IPS DF 6.9 (cell line): ENCODE results near the gene FLOT2.

ENCODE experiments used
- DNase-seq: peaks from one replicate; pipeline ENCODE4 v3.0.0-alpha.2; 2013; ENCODE audit warnings: low read depth, low spot score
- H3K27ac ChIP-seq: one replicate; pipeline ENCODE4 v1.5.1; 2013; ENCODE audit warnings: low read length, control low read depth
- H3K27me3 ChIP-seq: 2 replicates; pipeline ENCODE4 v1.6.1; 2013; ENCODE audit warnings: mild to moderate bottlenecking, low read length; ENCODE audit not compliant: control insufficient read depth, insufficient read depth
- H3K36me3 ChIP-seq: 2 replicates; pipeline ENCODE4 v1.6.1; 2013; ENCODE audit warnings: low read length; ENCODE audit not compliant: control insufficient read depth, insufficient read depth
- H3K4me1 ChIP-seq: 2 replicates; pipeline ENCODE4 v1.6.1; 2013; ENCODE audit warnings: low read length; ENCODE audit not compliant: control insufficient read depth, insufficient read depth
- H3K4me3 ChIP-seq: 2 replicates; pipeline ENCODE4 v1.5.1; 2013; ENCODE audit warnings: mild to moderate bottlenecking, low read length
- H3K9me3 ChIP-seq: 2 replicates; pipeline ENCODE4 v1.6.1; 2013; ENCODE audit warnings: low read length, inconsistent platforms; ENCODE audit not compliant: control insufficient read depth, insufficient read depth
- WGBS: extraction: QIAGEN DNeasy Blood & Tissue Kit; methylation state at CpG from one replicate; pipeline ENCODE4 v1.1.7; 2013; ENCODE audit warnings: mixed read lengths, missing lambda C conversion rate; ENCODE audit not compliant: insufficient read length, insufficient coverage; 5-methylcytosine and 5-hydroxymethylcytosine counted together

Gene FLOT2

DNA sequence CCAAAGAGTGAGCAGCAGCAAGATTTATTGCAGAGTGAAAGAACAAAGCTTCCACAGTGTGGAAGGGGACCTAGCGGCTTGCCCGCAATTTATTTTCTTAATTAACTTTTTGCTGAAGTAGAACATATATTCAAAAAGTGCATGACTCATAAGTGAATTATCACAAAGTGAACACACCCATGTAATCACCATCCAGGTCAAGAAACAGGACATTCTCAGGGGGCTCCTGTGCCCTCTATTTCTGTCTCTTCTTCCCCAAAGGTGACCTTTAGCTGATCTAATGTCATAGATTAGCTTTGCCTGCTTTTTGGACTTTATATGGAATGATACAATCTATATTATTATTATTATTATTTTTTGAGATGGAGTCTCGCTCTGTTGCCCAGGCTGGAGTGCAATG is 22.8 kb downstream of the FLOT2 start:
- WGBS, result no CpG with 5 or more reads among the region's 3 CpGs
- Histone ChIP-seq H3K36me3 (no peaks in the 10 kb centered on the region; the same call in 1 of the 2 replicates), H3K9me3 (no peaks in the 10 kb centered on the region), H3K4me3 (no peak overlapping the region), H3K4me1 (no peaks in the 10 kb centered on the region; the same call in 1 of the 2 replicates), H3K27ac (no peak overlapping the region), H3K27me3 (no peaks in the 10 kb centered on the region)
- no peak for DNase-seq

DNA sequence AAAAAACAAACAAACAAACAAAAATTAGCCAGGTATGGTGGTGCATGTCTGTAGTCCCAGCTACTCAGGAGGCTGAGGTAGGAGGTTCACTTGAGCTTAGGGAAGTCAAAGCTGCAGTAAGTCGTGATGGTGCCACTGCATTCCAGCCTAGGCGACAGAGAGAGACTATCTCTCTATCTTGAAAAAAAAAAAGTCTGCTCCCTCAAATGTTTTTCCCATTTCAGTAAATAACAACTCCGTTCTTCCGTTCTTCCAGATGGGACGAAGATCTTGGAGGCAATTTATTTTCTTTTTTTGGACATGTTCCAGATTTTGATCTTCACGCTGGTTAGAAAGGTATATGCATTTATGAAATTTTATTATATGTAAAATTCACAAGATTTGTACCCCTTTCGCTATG is 23.7 kb downstream of the FLOT2 start:
- Histone ChIP-seq H3K4me3 (no peak overlapping the region), H3K4me1 (no peaks in the 10 kb centered on the region; the same call in 1 of the 2 replicates), H3K27me3 (no peaks in the 10 kb centered on the region), H3K27ac (no peak overlapping the region), H3K36me3 (no peaks in the 10 kb centered on the region), H3K9me3 (no peaks in the 10 kb centered on the region)
- WGBS, result no CpG with 5 or more reads among the region's 7 CpGs
- DNase-seq, result no peak

DNA sequence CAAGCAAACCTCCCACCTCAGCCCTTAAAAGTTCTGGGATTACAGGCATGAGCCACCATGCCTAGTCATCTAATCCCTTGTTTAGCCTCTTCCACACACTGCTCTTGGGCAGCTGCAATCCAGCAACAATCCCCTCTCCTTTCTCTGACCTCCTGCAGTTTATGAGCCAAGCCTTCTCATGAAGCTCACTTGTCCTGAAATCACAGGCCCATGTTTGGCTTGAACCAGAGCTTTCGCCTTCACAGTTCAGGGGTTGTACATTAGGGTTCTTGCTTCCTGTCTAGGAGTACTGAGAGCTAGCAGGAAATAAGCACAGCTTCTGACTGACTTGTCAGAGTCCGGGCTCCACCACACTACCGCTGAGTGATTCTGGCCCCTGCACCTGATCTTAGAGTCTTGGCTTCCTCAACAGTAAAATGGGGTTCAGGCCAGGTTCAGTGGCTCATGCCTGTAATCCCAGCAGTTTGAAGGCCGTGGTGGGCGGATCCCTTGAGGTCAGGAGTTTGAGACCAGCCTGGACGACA is 26.4 kb downstream of the FLOT2 start:
- no peak for DNase-seq
- Histone ChIP-seq H3K27me3 (no peaks in the 10 kb centered on the region), H3K4me1 (no peaks in the 10 kb centered on the region; the same call in 1 of the 2 replicates), H3K27ac (no peak overlapping the region), H3K9me3 (no peaks in the 10 kb centered on the region), H3K36me3 (no peaks in the 10 kb centered on the region), H3K4me3 (no peak overlapping the region)
- no CpG with 5 or more reads among the region's 6 CpGs for WGBS

DNA sequence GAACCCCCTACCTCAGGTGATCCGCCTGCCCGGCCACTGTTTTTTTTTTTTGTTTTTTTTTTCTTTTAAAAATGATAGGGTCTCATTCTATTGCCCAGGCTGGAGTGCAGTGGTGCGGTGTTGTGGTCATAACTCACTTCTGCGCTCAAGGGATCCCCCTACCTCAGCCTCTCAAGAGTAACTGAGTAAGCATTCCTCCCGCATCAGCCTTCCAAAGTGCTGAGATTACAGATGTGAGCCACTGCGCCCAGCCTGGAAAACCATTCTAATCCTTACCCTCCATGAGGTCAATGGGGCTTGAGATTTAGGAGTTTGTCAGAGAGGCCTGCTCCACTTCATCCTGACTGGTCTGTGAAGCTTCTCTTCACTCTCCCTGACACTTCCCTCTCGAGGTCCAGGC is 30.3 kb downstream of the FLOT2 start:
- H3K4me1 ChIP-seq, result no peaks in the 10 kb centered on the region
- no peaks in the 10 kb centered on the region for H3K9me3 ChIP-seq
- H3K4me3 ChIP-seq, result no peak overlapping the region
- H3K27ac ChIP-seq, result no peak overlapping the region
- no CpG with 5 or more reads among the region's 7 CpGs for WGBS
- no peaks in the 10 kb centered on the region for H3K27me3 ChIP-seq
- DNase-seq, result no peak
- H3K36me3 ChIP-seq, result no peaks in the 10 kb centered on the region

DNA sequence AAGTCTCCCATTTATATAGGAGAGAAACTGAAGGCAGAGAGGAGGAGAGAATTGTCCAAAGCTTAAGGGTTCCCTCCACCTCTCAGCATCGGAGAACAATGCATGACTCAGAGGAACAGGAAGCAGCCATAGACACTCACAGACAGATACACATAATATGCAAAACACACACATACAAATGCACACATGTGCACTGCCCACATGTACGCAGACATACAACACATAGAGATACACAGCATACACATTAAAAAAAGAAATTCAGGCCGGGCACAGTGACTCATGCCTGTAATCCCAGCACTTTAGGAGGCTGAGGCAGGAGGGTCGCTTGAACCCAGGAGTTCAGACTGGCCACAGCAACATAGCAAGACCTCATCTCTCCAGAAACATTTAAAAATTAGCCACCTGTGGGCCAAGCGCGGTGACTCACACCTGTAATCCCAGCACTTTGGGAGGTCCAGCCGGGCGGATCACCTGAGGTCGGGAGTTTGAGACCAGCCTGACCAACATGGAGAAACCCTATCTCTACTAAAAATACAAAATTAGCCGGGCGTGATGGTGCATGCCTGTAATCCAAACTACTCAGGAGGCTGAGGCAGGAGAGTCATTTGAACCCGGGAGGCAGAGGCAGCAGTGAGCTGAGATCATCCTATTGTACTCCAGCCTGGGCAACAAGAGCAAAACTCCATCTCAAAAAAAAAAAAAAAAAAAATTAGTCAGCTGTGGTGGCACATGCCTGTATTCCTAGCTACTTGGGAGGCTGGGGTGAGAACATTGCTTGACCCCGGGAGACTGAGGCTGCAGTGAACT is 31.4 kb downstream of the FLOT2 start:
- Histone ChIP-seq H3K36me3 (no peaks in the 10 kb centered on the region), H3K9me3 (no peaks in the 10 kb centered on the region), H3K27ac (no peak overlapping the region), H3K4me3 (no peak overlapping the region), H3K4me1 (no peaks in the 10 kb centered on the region), H3K27me3 (no peaks in the 10 kb centered on the region)
- no peak for DNase-seq
- whole genome bisulfite sequencing, result no CpG with 5 or more reads among the region's 13 CpGs

DNA sequence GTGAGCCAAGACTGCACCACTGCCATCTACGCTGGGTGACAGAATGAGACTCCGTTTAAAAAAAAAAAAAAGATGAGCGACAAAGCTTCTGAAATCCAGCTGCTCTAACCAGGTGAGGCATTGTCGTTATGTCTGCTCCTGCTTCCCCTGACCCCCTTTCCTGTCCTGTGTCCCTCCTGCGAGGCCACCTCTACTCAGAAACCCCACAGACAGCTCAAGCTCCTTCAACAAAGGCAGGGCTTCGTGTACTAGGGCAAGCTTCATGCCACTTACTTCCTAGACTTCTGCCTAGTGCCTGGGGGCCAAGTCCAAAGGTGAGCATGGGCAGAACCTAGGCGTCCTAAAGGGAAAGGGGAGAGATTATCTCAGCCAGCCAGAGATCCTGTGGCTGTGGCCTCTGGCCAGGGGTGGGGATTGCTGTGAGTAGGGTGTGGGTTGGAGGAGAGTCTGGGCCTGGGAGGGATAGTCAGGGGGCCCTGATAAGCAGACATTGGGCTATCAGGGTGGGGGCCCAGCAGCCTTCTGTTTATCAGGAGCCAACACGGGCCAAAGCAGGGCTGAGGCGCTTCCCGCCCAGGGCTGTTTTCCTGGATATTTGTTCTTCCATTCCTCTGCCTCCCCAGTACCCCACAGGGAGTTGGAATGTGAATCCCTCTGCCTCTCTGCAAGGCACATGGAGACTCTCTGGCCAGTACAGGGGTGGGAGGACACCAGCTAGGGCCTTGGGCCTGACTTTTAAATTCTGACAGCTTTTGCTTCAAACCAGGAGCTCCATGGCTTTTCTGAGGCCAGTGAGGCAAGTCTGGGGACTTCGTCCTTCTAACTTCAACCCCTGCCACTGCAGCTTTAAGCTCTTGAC is 32.3 kb downstream of the FLOT2 start:
- Histone ChIP-seq H3K27me3 (no peaks in the 10 kb centered on the region), H3K36me3 (peaks cover 4% of the 10 kb centered on the region; the same call in 1 of the 2 replicates), H3K4me3 (no peak overlapping the region), H3K4me1 (no peaks in the 10 kb centered on the region), H3K27ac (no peak overlapping the region), H3K9me3 (no peaks in the 10 kb centered on the region)
- WGBS, result no CpG with 5 or more reads among the region's 11 CpGs
- no peak for DNase-seq

DNA sequence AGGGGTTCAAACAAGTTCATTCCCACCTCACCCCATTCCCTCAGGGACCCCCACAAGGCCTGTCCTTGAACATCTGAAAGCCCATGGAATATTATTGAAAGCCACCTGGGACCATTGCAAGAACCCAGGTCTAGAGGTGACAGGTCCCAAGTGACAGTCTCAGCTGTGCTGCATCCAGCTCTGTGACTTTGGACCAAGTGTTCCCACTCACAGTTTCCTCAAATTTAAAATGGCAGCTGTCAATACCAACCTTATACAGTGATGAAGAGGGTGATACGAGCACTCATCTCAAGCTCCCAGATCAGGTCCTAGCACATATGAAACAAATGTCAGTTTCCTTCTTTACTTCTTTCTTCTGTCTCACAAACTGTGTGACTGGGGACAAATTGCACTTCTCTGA is 33.6 kb downstream of the FLOT2 start:
- Histone ChIP-seq H3K4me1 (no peaks in the 10 kb centered on the region), H3K36me3 (peaks cover 6% of the 10 kb centered on the region; the same call in 1 of the 2 replicates), H3K4me3 (no peak overlapping the region), H3K27me3 (no peaks in the 10 kb centered on the region), H3K9me3 (no peaks in the 10 kb centered on the region), H3K27ac (no peak overlapping the region)
- DNase-seq, result no peak
- no CpG with 5 or more reads among the region's 1 CpG for WGBS

DNA sequence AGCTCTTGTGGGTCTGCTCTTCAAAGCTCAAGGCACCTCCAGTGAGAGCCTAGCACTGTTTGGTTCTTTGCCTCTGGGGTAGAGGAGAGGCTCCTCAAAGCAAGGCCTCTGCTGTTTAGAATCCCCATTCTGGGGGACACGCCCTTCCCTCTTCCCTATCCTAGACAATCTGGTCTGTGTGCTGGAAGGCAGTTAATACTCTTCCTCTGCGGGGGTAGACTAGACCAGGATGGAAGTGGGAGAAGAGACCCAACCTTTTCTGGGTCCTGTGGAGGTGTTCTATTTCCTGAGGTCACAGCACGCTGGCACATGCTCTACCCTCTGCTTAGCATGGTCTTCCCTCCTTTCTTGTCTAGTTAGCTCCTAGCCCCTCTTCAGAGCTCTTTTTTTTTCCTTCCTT is 35.0 kb downstream of the FLOT2 start:
- Histone ChIP-seq H3K4me3 (no peak overlapping the region), H3K36me3 (peaks cover 17% of the 10 kb centered on the region; the same call in 1 of the 2 replicates), H3K27me3 (no peaks in the 10 kb centered on the region), H3K27ac (no peak overlapping the region), H3K9me3 (no peaks in the 10 kb centered on the region), H3K4me1 (no peaks in the 10 kb centered on the region)
- WGBS, result no CpG with 5 or more reads among the region's 3 CpGs
- DNase-seq, result no peak

DNA sequence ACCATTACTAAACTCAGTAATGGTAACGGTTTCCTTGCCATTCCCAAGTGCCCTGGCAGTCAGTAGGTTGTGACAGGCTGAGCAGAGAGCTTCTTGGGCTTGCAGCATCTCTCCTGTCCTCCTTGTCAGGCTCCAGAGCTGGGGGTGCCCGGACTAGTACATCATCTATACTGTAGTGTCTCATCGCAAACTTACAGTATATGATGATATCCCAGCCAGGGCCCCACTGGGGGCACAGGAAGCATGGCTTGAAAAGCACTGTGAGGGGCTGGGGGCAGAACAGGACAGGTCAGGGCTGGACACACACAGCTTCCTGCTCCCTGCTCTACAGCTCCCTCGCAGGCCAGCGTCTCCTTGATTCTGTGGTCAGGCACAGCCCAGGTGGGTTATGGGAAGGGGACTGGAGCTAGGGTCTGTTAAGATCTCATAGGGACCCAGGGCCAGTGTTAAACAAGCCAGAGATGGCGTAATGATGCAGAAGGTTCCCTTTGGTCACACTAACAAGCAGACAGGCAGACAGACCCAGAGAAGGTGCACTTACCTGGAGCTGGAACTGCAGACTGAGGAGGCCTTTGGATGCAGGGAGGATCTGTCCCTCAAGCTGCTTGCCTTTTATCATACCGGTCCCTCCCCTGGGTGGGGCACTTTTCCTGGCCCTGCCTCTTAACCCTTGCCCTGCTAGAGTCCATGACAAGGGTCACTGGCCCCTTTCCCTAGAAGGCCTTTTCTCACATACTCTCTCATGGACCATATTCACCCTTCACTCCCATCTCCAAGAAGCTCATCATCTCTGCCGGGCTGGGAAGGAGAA is 35.9 kb downstream of the FLOT2 start:
- Histone ChIP-seq H3K27ac (no peak overlapping the region), H3K4me1 (no peaks in the 10 kb centered on the region), H3K36me3 (peaks cover 17% of the 10 kb centered on the region; the same call in 1 of the 2 replicates), H3K4me3 (no peak overlapping the region), H3K27me3 (no peaks in the 10 kb centered on the region), H3K9me3 (no peaks in the 10 kb centered on the region)
- DNase-seq, result no peak
- WGBS, result no CpG with 5 or more reads among the region's 8 CpGs

DNA sequence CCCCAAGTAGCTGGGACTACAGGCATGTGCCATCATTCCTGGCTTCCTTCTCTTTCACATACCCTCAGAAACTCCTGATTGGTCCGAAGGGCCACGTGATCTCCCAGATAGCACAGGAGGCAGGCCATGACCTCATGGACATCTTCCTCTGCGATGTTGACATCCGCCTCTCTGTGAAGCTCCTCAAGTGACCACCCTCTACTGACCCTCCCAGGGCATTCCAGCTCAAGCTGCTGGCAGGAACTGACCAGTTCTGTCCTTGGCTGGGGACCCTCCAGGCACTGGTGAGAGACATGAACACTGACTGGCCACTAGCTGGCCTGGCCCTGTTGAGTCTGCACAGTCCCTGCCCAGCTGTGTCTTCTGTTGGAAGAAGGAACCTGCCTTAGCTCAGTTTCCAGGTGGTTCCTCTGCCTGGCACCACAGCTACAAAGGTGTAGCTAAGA is 37.1 kb downstream of the FLOT2 start:
- Histone ChIP-seq H3K27me3 (no peaks in the 10 kb centered on the region), H3K27ac (no peak overlapping the region), H3K4me1 (no peaks in the 10 kb centered on the region), H3K36me3 (peaks cover 21% of the 10 kb centered on the region; the same call in 1 of the 2 replicates), H3K9me3 (no peaks in the 10 kb centered on the region), H3K4me3 (no peak overlapping the region)
- DNase-seq, result no peak
- no CpG with 5 or more reads among the region's 4 CpGs for WGBS
